ENCODE measurements around the gene HSD11B1.

HSD11B1 gene

GRCh38 chr1:209674957-209675564 is 29.6 kb upstream of the HSD11B1 start, which contains the start of gene G0S2:
G0S2 (plus strand) TSS chr1:209675412; CDS start chr1:209675685, 273 bp downstream.
- H3K9ac ChIP-seq (ENCODE audit: low read depth, low read length, poor library complexity, severe bottlenecking) = no peak within 1 kb of the TSS
- H3K36me3 ChIP-seq (ENCODE audit: insufficient read depth, low read length) = no peaks in the 10 kb centered on the region
- no peaks in the 10 kb centered on the region for H3K79me2 ChIP-seq (ENCODE audit: insufficient read depth, low read length)
- no peaks in the 10 kb centered on the region for H3K27me3 ChIP-seq (ENCODE audit: insufficient read depth, low read length, poor library complexity, severe bottlenecking)
- no peaks in the 10 kb centered on the region for H3K4me1 ChIP-seq (ENCODE audit: insufficient read depth, low read length, poor library complexity, severe bottlenecking)
- no peak within 1 kb of the TSS for H3K4me3 ChIP-seq (ENCODE audit: low read length, poor library complexity, severe bottlenecking)
- H3K9me3 ChIP-seq (ENCODE audit: insufficient read depth, low read depth, low read length) = no peaks in the 10 kb centered on the region
- no peaks in the 10 kb centered on the region for H3F3A ChIP-seq (ENCODE audit: low read depth)
- H2AFZ ChIP-seq (ENCODE audit: low read length) = no peak within 1 kb of the TSS
- H3K9me2 ChIP-seq (replicated peaks; ENCODE audit: low read depth, low read length) = no peaks in the 10 kb centered on the region
- H4K20me1 ChIP-seq (ENCODE audit: insufficient read depth, low read length, poor library complexity, severe bottlenecking) = no peaks in the 10 kb centered on the region
- H3K4me2 ChIP-seq (ENCODE audit: low read depth, low read length, poor library complexity, severe bottlenecking) = no peak within 1 kb of the TSS
- TF ChIP-seq CTCF (conservative IDR thresholded peaks at IDR 0.05; ENCODE audit: low read length) (no peak), EZH2phosphoT487 (IDR thresholded peaks at IDR 0.05; ENCODE audit: borderline replicate concordance) (no peak)

- Histone ChIP-seq H3F3A (ENCODE audit: low read depth) (no peaks in the 10 kb centered on the region), H3K4me3 (ENCODE audit: low read length, poor library complexity, severe bottlenecking) (no peak overlapping the region), H3K4me1 (ENCODE audit: insufficient read depth, low read length, poor library complexity, severe bottlenecking) (no peaks in the 10 kb centered on the region), H3K79me2 (ENCODE audit: insufficient read depth, low read length) (no peaks in the 10 kb centered on the region), H3K27me3 (ENCODE audit: insufficient read depth, low read length, poor library complexity, severe bottlenecking) (no peaks in the 10 kb centered on the region), H4K20me1 (ENCODE audit: insufficient read depth, low read length, poor library complexity, severe bottlenecking) (no peaks in the 10 kb centered on the region), H3K9me2 (replicated peaks; ENCODE audit: low read depth, low read length) (no peaks in the 10 kb centered on the region), H3K9me3 (ENCODE audit: insufficient read depth, low read depth, low read length) (no peaks in the 10 kb centered on the region), H3K9ac (ENCODE audit: low read depth, low read length, poor library complexity, severe bottlenecking) (no peak overlapping the region), H2AFZ (ENCODE audit: low read length) (no peak overlapping the region), H3K36me3 (ENCODE audit: insufficient read depth, low read length) (no peaks in the 10 kb centered on the region), H3K4me2 (ENCODE audit: low read depth, low read length, poor library complexity, severe bottlenecking) (no peak overlapping the region)
- TF ChIP-seq EZH2phosphoT487 (IDR thresholded peaks at IDR 0.05; ENCODE audit: borderline replicate concordance) (no peak), CTCF (conservative IDR thresholded peaks at IDR 0.05; ENCODE audit: low read length) (no peak)
Observed at GRCh38 chr1:209675565-209676154, 29.0 kb upstream of the HSD11B1 start.

DNA sequence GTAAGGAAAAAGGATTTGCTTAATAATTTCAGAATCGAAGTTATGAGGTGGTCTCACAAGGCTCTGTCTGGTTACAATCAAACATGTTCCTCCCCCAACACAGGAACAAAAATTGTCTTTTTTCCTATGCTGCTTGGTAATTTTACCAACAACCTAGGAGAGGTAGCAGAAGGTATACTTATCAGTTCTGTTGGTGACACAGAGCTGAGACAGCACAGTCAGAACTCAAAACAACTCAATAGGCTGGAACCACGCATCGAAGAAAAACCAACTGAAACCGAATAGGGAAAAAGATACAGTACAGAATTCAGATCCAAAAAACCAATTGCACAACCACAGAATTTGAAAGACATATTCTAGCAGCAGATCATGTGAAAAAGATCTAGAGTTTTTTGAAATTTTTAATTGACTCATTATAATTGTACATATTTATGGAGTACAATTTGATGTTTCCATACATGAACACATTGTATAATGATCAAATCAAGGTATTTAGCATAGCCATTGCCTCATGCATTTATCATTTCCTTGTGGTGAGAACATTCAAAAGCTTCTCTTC is 25.6 kb upstream of the HSD11B1 start:
- Histone ChIP-seq H4K20me1 (ENCODE audit: insufficient read depth, low read length, poor library complexity, severe bottlenecking) (no peaks in the 10 kb centered on the region), H3K4me3 (ENCODE audit: low read length, poor library complexity, severe bottlenecking) (no peak overlapping the region), H3K9me2 (replicated peaks; ENCODE audit: low read depth, low read length) (no peaks in the 10 kb centered on the region), H3K9ac (ENCODE audit: low read depth, low read length, poor library complexity, severe bottlenecking) (no peak overlapping the region), H3K9me3 (ENCODE audit: insufficient read depth, low read depth, low read length) (no peaks in the 10 kb centered on the region), H3K4me2 (ENCODE audit: low read depth, low read length, poor library complexity, severe bottlenecking) (no peak overlapping the region), H3K4me1 (ENCODE audit: insufficient read depth, low read length, poor library complexity, severe bottlenecking) (no peaks in the 10 kb centered on the region), H3F3A (ENCODE audit: low read depth) (no peaks in the 10 kb centered on the region), H2AFZ (ENCODE audit: low read length) (no peak overlapping the region), H3K79me2 (ENCODE audit: insufficient read depth, low read length) (no peaks in the 10 kb centered on the region), H3K36me3 (ENCODE audit: insufficient read depth, low read length) (no peaks in the 10 kb centered on the region), H3K27me3 (ENCODE audit: insufficient read depth, low read length, poor library complexity, severe bottlenecking) (peaks cover 7% of the 10 kb centered on the region)
- TF ChIP-seq EZH2phosphoT487 (IDR thresholded peaks at IDR 0.05; ENCODE audit: borderline replicate concordance) = no peak
- no peak for TF ChIP-seq CTCF (conservative IDR thresholded peaks at IDR 0.05; ENCODE audit: low read length)

Data from Loucy (cell line).